H1 (cell line): ENCODE data around the gene NSMCE3. TPM values are rescaled to one million over a fixed set of nuclear protein-coding genes. Genes with fewer than 3 reads are reported as not detected.

Experiments used
- CTCF ChIA-PET: fragments of 300-600 bp; sonication (Branson Sonifier 250); formaldehyde crosslinking; loops from one replicate; lab custom pipeline; 2021; ENCODE audit not compliant: partially characterized antibody; lab: Charles Lee
- POLR2A ChIA-PET: fragments of 300-600 bp; sonication (Branson Sonifier 250); formaldehyde crosslinking; loops from one replicate; lab custom pipeline; 2021; ENCODE audit warnings: inconsistent platforms; ENCODE audit not compliant: partially characterized antibody; lab: Charles Lee
- DNase-seq, 2 experiments: peaks; one replicate each; pipeline versions ENCODE4 v3.0.0 to v3.0.0-alpha.2; 2010 to 2022; ENCODE audit warnings: low spot score in 2 of 2, low read depth in 1 of 2, mixed read lengths in 1 of 2
- FAIRE-seq: peaks from 2 replicates; lab custom pipeline; 2011; peaks lifted over from hg19 to GRCh38; lab: Jason Lieb, UNC
- H2AFZ ChIP-seq: 2 replicates; pipeline ENCODE4 v1.8.1; 2012; ENCODE audit warnings: low read length, inconsistent platforms
- H2AK5ac ChIP-seq: 2 replicates; pipeline ENCODE4 v1.6.1; 2013; ENCODE audit warnings: low read depth, low read length
- H2BK120ac ChIP-seq: replicated peaks from 2 replicates; pipeline ENCODE3; 2013; ENCODE audit warnings: low read depth, low read length, inconsistent platforms
- H2BK12ac ChIP-seq: 2 replicates; pipeline ENCODE4 v1.6.1; 2013; ENCODE audit warnings: low read depth, low read length
- H2BK15ac ChIP-seq: 2 replicates; pipeline ENCODE4 v1.6.1; 2013; ENCODE audit warnings: low read length
- H2BK20ac ChIP-seq: 2 replicates; pipeline ENCODE4 v1.6.1; 2013; ENCODE audit warnings: low read length
- H2BK5ac ChIP-seq: 2 replicates; pipeline ENCODE4 v1.6.1; 2013; ENCODE audit warnings: low read depth, low read length
- H3K14ac ChIP-seq: 2 replicates; pipeline ENCODE4 v1.6.1; 2013; ENCODE audit warnings: inconsistent platforms; ENCODE audit not compliant: insufficient read length
- H3K18ac ChIP-seq: 2 replicates; pipeline ENCODE4 v1.6.1; 2013; ENCODE audit warnings: low read length; ENCODE audit errors: extremely low read depth
- H3K23ac ChIP-seq: 2 replicates; pipeline ENCODE4 v1.6.1; 2013; ENCODE audit warnings: inconsistent platforms; ENCODE audit not compliant: insufficient read length
- H3K23me2 ChIP-seq: 2 replicates; pipeline ENCODE4 v1.6.1; 2013; ENCODE audit warnings: low read depth, low read length
- H3K27ac ChIP-seq: 2 replicates; pipeline ENCODE4 v1.6.1; 2011; ENCODE audit warnings: low read depth, low read length, inconsistent platforms
- H3K27me3 ChIP-seq, 4 experiments: replicated peaks in 1 of 4; 1 replicate in 1 of 4; 2 replicates in 3 of 4; pipeline versions ENCODE4 v1.6.1 to v1.8.1; 2011 to 2013; ENCODE audit warnings: low read length in 3 of 4, mild to moderate bottlenecking in 3 of 4, inconsistent platforms in 2 of 4, mixed read lengths in 2 of 4, moderate library complexity in 1 of 4; ENCODE audit not compliant: control insufficient read depth in 3 of 4, insufficient read depth in 3 of 4; ENCODE audit errors: extremely low read depth in 1 of 4
- H3K36me3 ChIP-seq, 4 experiments: 2 replicates each; pipeline versions ENCODE4 v1.6.1 to v1.8.1; 2011 to 2013; ENCODE audit warnings: mild to moderate bottlenecking in 4 of 4, low read length in 3 of 4, moderate library complexity in 2 of 4, control low read depth in 1 of 4, inconsistent platforms in 1 of 4; ENCODE audit not compliant: insufficient read depth in 4 of 4, control insufficient read depth in 2 of 4
- H3K4ac ChIP-seq: replicated peaks from 2 replicates; pipeline ENCODE3; 2013; ENCODE audit warnings: low read length, low read depth, mixed read lengths, inconsistent platforms; ENCODE audit not compliant: insufficient read length
- H3K4me1 ChIP-seq, 4 experiments: replicated peaks in 1 of 4; 1 replicate in 1 of 4; 2 replicates in 3 of 4; pipeline versions ENCODE4 v1.6.1 to v1.8.1; 2011 to 2013; ENCODE audit warnings: low read length in 3 of 4, inconsistent platforms in 2 of 4, mixed read lengths in 1 of 4; ENCODE audit not compliant: insufficient read depth in 4 of 4, control insufficient read depth in 3 of 4
- H3K4me2 ChIP-seq, 2 experiments: 2 replicates each; pipeline versions ENCODE4 v1.6.1 to v1.8.1; 2011 to 2013; ENCODE audit warnings: low read depth in 2 of 2, low read length in 2 of 2, control low read depth in 1 of 2, inconsistent platforms in 1 of 2, mild to moderate bottlenecking in 1 of 2; ENCODE audit not compliant: insufficient read depth in 1 of 2
- H3K4me3 ChIP-seq, 4 experiments: fragments of 200-600, 300-600 bp in 1 of 4; sonication (generic), shearing (Covaris generic), sonication (Bioruptor Twin) in 1 of 4; 2 replicates each; pipeline versions ENCODE4 v1.5.1 to v1.8.1; 2011 to 2016; ENCODE audit warnings: low read length in 4 of 4, low read depth in 3 of 4, control low read depth in 2 of 4, inconsistent platforms in 2 of 4, mild to moderate bottlenecking in 2 of 4, mixed read lengths in 1 of 4, moderate library complexity in 1 of 4; ENCODE audit not compliant: insufficient read depth in 2 of 4; ENCODE audit errors: extremely low read depth in 1 of 4
- H3K56ac ChIP-seq: replicated peaks from 2 replicates; pipeline ENCODE3; 2013; ENCODE audit warnings: low read depth, mild to moderate bottlenecking, mixed read lengths, low read length, inconsistent platforms; ENCODE audit not compliant: insufficient read length
- H3K79me1 ChIP-seq: 2 replicates; pipeline ENCODE4 v1.6.1; 2013; ENCODE audit warnings: low read depth, low read length, control low read depth
- H3K79me2 ChIP-seq, 2 experiments: 2 replicates each; pipeline versions ENCODE4 v1.6.1 to v1.8.1; 2012 to 2013; ENCODE audit warnings: low read length in 2 of 2, mild to moderate bottlenecking in 2 of 2, inconsistent platforms in 1 of 2; ENCODE audit not compliant: insufficient read depth in 2 of 2, control insufficient read depth in 1 of 2
- H3K9ac ChIP-seq, 4 experiments: replicated peaks in 1 of 4; 1 replicate in 1 of 4; 2 replicates in 3 of 4; pipeline versions ENCODE4 v1.6.1 to v1.8.1; 2011 to 2013; ENCODE audit warnings: low read depth in 3 of 4, low read length in 3 of 4, control low read depth in 2 of 4, mild to moderate bottlenecking in 2 of 4, moderate library complexity in 2 of 4, inconsistent platforms in 1 of 4; ENCODE audit errors: extremely low read depth in 1 of 4
- H3K9me3 ChIP-seq, 2 experiments: 2 replicates each; pipeline versions ENCODE4 v1.6.1 to v1.8.1; 2012 to 2013; ENCODE audit warnings: mild to moderate bottlenecking in 2 of 2, moderate library complexity in 2 of 2, control low read depth in 1 of 2, inconsistent platforms in 1 of 2, low read depth in 1 of 2, low read length in 1 of 2, mixed read lengths in 1 of 2; ENCODE audit not compliant: insufficient read depth in 2 of 2
- H4K20me1 ChIP-seq, 2 experiments: replicated peaks in 1 of 2; 2 replicates each; pipeline versions ENCODE3 to v1.8.1; 2011 to 2013; ENCODE audit warnings: inconsistent platforms in 2 of 2, low read length in 2 of 2, mild to moderate bottlenecking in 1 of 2; ENCODE audit not compliant: insufficient read depth in 2 of 2, control insufficient read depth in 1 of 2
- H4K5ac ChIP-seq: 2 replicates; pipeline ENCODE4 v1.6.1; 2013; ENCODE audit warnings: low read length, low read depth, mixed read lengths, inconsistent platforms; ENCODE audit not compliant: insufficient read length
- H4K8ac ChIP-seq: 2 replicates; pipeline ENCODE4 v1.8.0; 2013; ENCODE audit warnings: mild to moderate bottlenecking, moderate library complexity, low read length, inconsistent platforms; ENCODE audit not compliant: insufficient read depth; ENCODE audit errors: extremely low read depth
- H4K91ac ChIP-seq: replicated peaks from 2 replicates; pipeline ENCODE3; 2013; ENCODE audit warnings: low read length, mixed read lengths, inconsistent platforms; ENCODE audit not compliant: insufficient read length
- E2F6 ChIP-seq: IDR thresholded peaks from 2 replicates; pipeline ENCODE4 v1.6.1; 2012; ENCODE audit warnings: inconsistent platforms
- EZH2 ChIP-seq: fragments of 200-600 bp; sonication (generic); IDR thresholded peaks from 2 replicates; pipeline ENCODE4 v1.7.1; 2012; ENCODE audit warnings: low read depth, mild to moderate bottlenecking, moderate library complexity, low read length, inconsistent platforms; ENCODE audit not compliant: severe bottlenecking
- GTF2F1 ChIP-seq: IDR thresholded peaks from 2 replicates; pipeline ENCODE4 v1.6.1; 2012; ENCODE audit warnings: low read depth, low read length, improper control_type of control experiment, borderline replicate concordance
- JUND ChIP-seq: IDR thresholded peaks from 2 replicates; pipeline ENCODE4 v1.6.1; 2011; ENCODE audit warnings: mild to moderate bottlenecking, improper control_type of control experiment, low read length
- NRF1 ChIP-seq: IDR thresholded peaks from 2 replicates; pipeline ENCODE4 v1.6.1; 2011; ENCODE audit warnings: mild to moderate bottlenecking, low read depth, low read length, improper control_type of control experiment
- PHF8 ChIP-seq: fragments of 200-600 bp; sonication (generic); conservative IDR thresholded peaks from 2 replicates; pipeline ENCODE4 v1.7.1; 2012; ENCODE audit warnings: low read depth, mild to moderate bottlenecking, inconsistent platforms, low read length, moderate library complexity
- SP1 ChIP-seq: IDR thresholded peaks from 2 replicates; pipeline ENCODE4 v1.6.1; 2011; ENCODE audit warnings: low read depth, low read length
- SP2 ChIP-seq: IDR thresholded peaks from 2 replicates; pipeline ENCODE4 v1.6.1; 2012; ENCODE audit warnings: mild to moderate bottlenecking, low read length, inconsistent platforms
- TAF7 ChIP-seq: optimal IDR thresholded peaks from 2 replicates; pipeline ENCODE3; 2011; ENCODE audit warnings: low read depth, mild to moderate bottlenecking, inconsistent platforms, low read length, moderate library complexity, borderline replicate concordance
- WGBS, 2 experiments: shearing (Covaris generic) in 1 of 2; methylation state at CpG; one replicate each; pipeline versions ENCODE4 v1.1.6 to v1.1.7; 2013 to 2015; ENCODE audit warnings: low lambda C conversion rate in 2 of 2, mixed read lengths in 2 of 2, inconsistent platforms in 1 of 2, low coverage in 1 of 2, missing lambda C conversion rate in 1 of 2; ENCODE audit not compliant: insufficient replicate concordance in 2 of 2, insufficient coverage in 1 of 2, insufficient read length in 1 of 2; ENCODE audit errors: extremely low coverage in 1 of 2, missing lambda C conversion rate in 1 of 2; 5-methylcytosine and 5-hydroxymethylcytosine counted together
- long read RNA-seq, 2 experiments: library from RNA in 1 of 2; library from capped mRNA in 1 of 2; stranded (forward); transcript quantifications; one replicate each; pipeline ENCODE4 v2.0.0, GENCODE V29; 2021; ENCODE audit warnings: inconsistent platforms in 1 of 2
- polyA minus RNA-seq, 3 experiments: library from RNA; depleted of rRNA, polyadenylated mRNA; stranded (reverse); fragments of >200 nt; gene quantifications; 1 replicate in 2 of 3; 2 replicates in 1 of 3; pipeline ENCODE4 v1.2.3, GENCODE V29; 2011
- polyA plus RNA-seq, 7 experiments: library from polyadenylated mRNA; depleted of rRNA in 3 of 7; stranded (reverse) in 5 of 7; unstranded in 2 of 7; fragments of >200 nt in 5 of 7; fragments of 200-250 nt in 2 of 7; gene quantifications; 1 replicate in 5 of 7; 2 replicates in 1 of 7; 4 replicates in 1 of 7; pipeline versions ENCODE4 v1.2.1 to v1.2.3, GENCODE V29; 2011 to 2013; ENCODE audit warnings: missing spikeins in 2 of 7, mixed read lengths in 2 of 7
- total RNA-seq: library from RNA; stranded (reverse); fragmentation: NEBNext Ultra II Directional; extraction: Animal tissue kit (Norgen Biotek cat#: 25700); gene quantifications from 2 replicates; pipeline ENCODE4 v1.2.1, GENCODE V29; 2021

The NSMCE3 gene
- total RNA-seq (6.7 and 6.8 TPM in 2 replicates), polyA plus RNA-seq (2011; rRNA removed) (4.3 and 4.4 TPM in 2 replicates), polyA minus RNA-seq (2011; rRNA and poly(A)+ RNA removed) (3.2 and 3.7 TPM in 2 replicates)
- 6.2 TPM for polyA plus RNA-seq (2011; cell fraction: cytosol; rRNA removed)
- 4.6 TPM for polyA plus RNA-seq (2011; cell fraction: nucleus; rRNA removed)
- polyA plus RNA-seq (2012, experiment 1 of 2): 4.3 to 5.8 TPM (median 4.5 TPM) in 4 replicates
- polyA plus RNA-seq (2012, experiment 2 of 2): 4.5 TPM
- polyA plus RNA-seq (2013, experiment 1 of 2): 8.6 TPM
- 9.6 TPM for polyA plus RNA-seq (2013, experiment 2 of 2)
- polyA minus RNA-seq (2011; cell fraction: cytosol; rRNA and poly(A)+ RNA removed): 3.3 TPM
- 4.4 TPM for polyA minus RNA-seq (2011; cell fraction: nucleus; rRNA and poly(A)+ RNA removed)
- long read RNA-seq, experiment 1, full-length matches to known transcripts: 23 of 23 reads
- long read RNA-seq, experiment 1, partial matches to known transcripts: 0 of 23 reads
- long read RNA-seq, experiment 1, other reads (novel, unspliced or antisense): 0 of 23 reads
- long read RNA-seq, experiment 2: 0 reads

DNA sequence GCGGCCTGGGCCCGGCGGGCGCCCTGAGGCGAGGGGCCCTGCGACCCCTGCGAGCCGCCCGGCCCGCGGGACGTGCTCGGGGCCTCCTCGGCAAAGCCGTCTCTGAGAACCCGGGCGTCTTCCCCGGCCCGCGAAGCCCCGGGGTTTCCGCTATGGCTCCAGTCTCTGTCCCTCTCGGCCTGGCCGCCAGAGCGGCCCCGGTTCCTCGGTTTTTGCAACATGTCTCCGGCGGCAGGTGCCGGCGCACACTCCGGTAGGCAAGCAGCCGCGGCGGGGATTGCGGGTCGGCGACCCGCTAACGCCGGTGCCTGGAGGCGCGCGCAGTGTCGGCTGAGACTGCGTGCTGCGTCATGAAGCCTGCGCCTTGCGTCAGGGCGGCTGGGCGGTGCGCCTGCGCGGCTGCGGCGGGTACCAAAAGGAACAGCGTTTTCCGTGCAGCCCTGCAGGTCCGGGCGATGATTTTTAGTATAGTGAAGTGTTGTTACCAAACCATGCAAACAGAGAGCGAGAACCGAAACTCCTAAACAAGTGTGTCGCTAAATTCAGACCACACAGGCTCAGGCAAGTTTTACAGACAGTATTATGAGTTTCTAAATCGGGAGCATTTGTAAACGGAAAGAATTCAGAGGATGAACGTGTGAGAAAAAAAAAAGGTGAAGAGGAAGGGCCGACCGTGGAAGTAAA is at the start of gene NSMCE3:
Gene NSMCE3 (minus strand): TSS at position 338 of the 684 bp plus-strand sequence. CDS start 117 bp downstream, at position 221.
- CTCF ChIA-PET: interaction anchor here (0.8 to 2.0 kb wide), 2 partner anchors 130 to 133 kb away, joined by 4 to 8 read pairs; no protein-coding TSS in a partner anchor
- no peaks in the 10 kb centered on the region for H3K27me3 ChIP-seq
- peak; percentile 72 for TF ChIP-seq PHF8
- TF ChIP-seq SP2: no peak
- TF ChIP-seq NRF1: peak; percentile 89
- TF ChIP-seq E2F6: 0 out of 2 replicates have a peak, but pooled peaks have one; percentile 18
- no peak for TF ChIP-seq EZH2
- TF ChIP-seq TAF7: no peak
- TF ChIP-seq GTF2F1: no peak
- no peak for TF ChIP-seq SP1
- TF ChIP-seq JUND: peak; percentile 57; the same call in 1 of the 2 replicates

More for the DNA sequence above, at the start of gene NSMCE3:
- Histone ChIP-seq H3K56ac (peak within 1 kb of the TSS; percentile 71), H4K91ac (peak within 1 kb of the TSS; percentile 91), H2BK120ac (no peak within 1 kb of the TSS), H3K79me1 (no peaks in the 10 kb centered on the region), H3K14ac (no peak within 1 kb of the TSS), H4K5ac (peak within 1 kb of the TSS; percentile 81), H2AK5ac (no peak within 1 kb of the TSS), H2BK15ac (no peak within 1 kb of the TSS), H3K27ac (no peak within 1 kb of the TSS), H3K18ac (peak within 1 kb of the TSS; percentile 36), H3K4me3 (peak within 1 kb of the TSS; percentile 64 to 85 (median 75)), H4K8ac (peak within 1 kb of the TSS; percentile 89; the same call in 1 of the 2 replicates), H3K36me3 (no peaks in the 10 kb centered on the region), H3K9ac (peak within 1 kb of the TSS; percentile 38 to 82 (median 46)), H2AFZ (peak within 1 kb of the TSS; percentile 81), H3K4me2 (peak within 1 kb of the TSS; percentile 62 to 99), H3K4me1 (peaks cover 0 to 2% (median 1%) of the 10 kb centered on the region in 4 experiments; a peak in 3 of 7 replicates), H3K79me2 (peaks cover 0 to 25% of the 10 kb centered on the region in 2 experiments; a peak in 2 of 4 replicates), H2BK20ac (no peak within 1 kb of the TSS), H3K23ac (no peak within 1 kb of the TSS), H2BK12ac (no peak within 1 kb of the TSS), H4K20me1 (no peaks in the 10 kb centered on the region), H3K4ac (peak within 1 kb of the TSS; percentile 74), H3K23me2 (peaks cover 11% of the 10 kb centered on the region; the same call in 1 of the 2 replicates), H2BK5ac (peak within 1 kb of the TSS; percentile 18; the same call in 1 of the 2 replicates), H3K9me3 (no peaks in the 10 kb centered on the region)
- POLR2A ChIA-PET: no interaction called here
- peak; percentile 39 to 92 for DNase-seq
- no peak for FAIRE-seq
- 2% methylated on average over 44 of the region's 68 CpGs; no CpG with 5 or more reads in 1 of the 2 experiments for WGBS, 2 experiments
